ENCODE data around the gene CXCL11.

The CXCL11 gene

GRCh38 chr4:76012388-76012801 is 23.5 kb downstream of the CXCL11 start:
- H3K4me3 ChIP-seq (ENCODE audit: low read depth, low read length) = no peak overlapping the region
- no peak for DNase-seq (ENCODE audit: low read depth, low spot score)
- ChIA-PET CTCF (interaction anchor here (1.6 to 6.3 kb wide), 2 partner anchors 16 to 55 kb away, joined by 3 to 33 read pairs; no protein-coding TSS in a partner anchor), POLR2A (no interaction called here)
- TF ChIP-seq CTCF (IDR thresholded peaks at IDR 0.05; ENCODE audit: insufficient read depth, low read length, missing control alignments) = no peak

- ChIA-PET POLR2A (no interaction called here), CTCF (interaction anchor here (1.6 to 6.3 kb wide), 2 partner anchors 15 to 55 kb away, joined by 3 to 33 read pairs; no protein-coding TSS in a partner anchor)
- H3K4me3 ChIP-seq (ENCODE audit: low read depth, low read length) = no peak overlapping the region
- DNase-seq (ENCODE audit: low read depth, low spot score) = peak; percentile 23
- no peak for TF ChIP-seq CTCF (IDR thresholded peaks at IDR 0.05; ENCODE audit: insufficient read depth, low read length, missing control alignments)
Observed at GRCh38 chr4:76011700-76012387, 24.0 kb downstream of the CXCL11 start.

- CTCF ChIA-PET = interaction anchor here (1.6 to 6.3 kb wide), 2 partner anchors 14 to 56 kb away, joined by 3 to 33 read pairs; no protein-coding TSS in a partner anchor
- POLR2A ChIA-PET = no interaction called here
- TF ChIP-seq CTCF (IDR thresholded peaks at IDR 0.05; ENCODE audit: insufficient read depth, low read length, missing control alignments) = no peak
- DNase-seq (ENCODE audit: low read depth, low spot score) = no peak
- H3K4me3 ChIP-seq (ENCODE audit: low read depth, low read length) = no peak overlapping the region
Observed at GRCh38 chr4:76011018-76011670, 24.7 kb downstream of the CXCL11 start.

- ChIA-PET POLR2A (no interaction called here), CTCF (interaction anchor here (1.0 to 6.3 kb wide), 2 partner anchors 14 to 77 kb away, joined by 3 to 33 read pairs; no protein-coding TSS in a partner anchor)
- no peak overlapping the region for H3K4me3 ChIP-seq (ENCODE audit: low read depth, low read length)
- no peak for DNase-seq (ENCODE audit: low read depth, low spot score)
- TF ChIP-seq CTCF (IDR thresholded peaks at IDR 0.05; ENCODE audit: insufficient read depth, low read length, missing control alignments) = no peak
Observed at GRCh38 chr4:76010576-76010975, 25.3 kb downstream of the CXCL11 start.

- ChIA-PET POLR2A (interaction anchor here (0.7 kb wide), 1 partner anchor 11 kb away, joined by 3 read pairs; no protein-coding TSS in a partner anchor), CTCF (interaction anchor here (0.9 to 1.8 kb wide), 5 partner anchors 12 to 78 kb away, joined by 3 to 12 read pairs (median 3); no protein-coding TSS in a partner anchor)
- no peak for DNase-seq (ENCODE audit: low read depth, low spot score)
- H3K4me3 ChIP-seq (ENCODE audit: low read depth, low read length) = no peak overlapping the region
- TF ChIP-seq CTCF (IDR thresholded peaks at IDR 0.05; ENCODE audit: insufficient read depth, low read length, missing control alignments) = no peak
Observed at GRCh38 chr4:76009311-76009710, 26.6 kb downstream of the CXCL11 start.

All from AG04449 (cell line).